Ishikawa (cell line): Measurements from ENCODE around the gene LRRC26.

Experiments
- CEBPB ChIP-seq: IDR thresholded peaks from 2 replicates; pipeline ENCODE4 v1.6.1; 2012
- CREB1 ChIP-seq: IDR thresholded peaks from 2 replicates; pipeline ENCODE4 v1.6.1; 2012; ENCODE audit warnings: low read depth
- EGR1 ChIP-seq: IDR thresholded peaks from 2 replicates; pipeline ENCODE4 v1.6.1; 2012
- EP300 ChIP-seq: IDR thresholded peaks from 2 replicates; pipeline ENCODE4 v1.6.1; 2012; ENCODE audit warnings: borderline replicate concordance
- FOXM1 ChIP-seq: IDR thresholded peaks from 2 replicates; pipeline ENCODE4 v1.6.1; 2012; ENCODE audit warnings: low read depth, borderline replicate concordance
- NFIC ChIP-seq: IDR thresholded peaks from 2 replicates; pipeline ENCODE4 v1.6.1; 2012
- RAD21 ChIP-seq: IDR thresholded peaks from 2 replicates; pipeline ENCODE4 v1.6.1; 2012; ENCODE audit warnings: low read depth
- REST ChIP-seq: IDR thresholded peaks from 2 replicates; pipeline ENCODE4 v1.6.1; 2012; ENCODE audit warnings: low read depth, mild to moderate bottlenecking
- TAF1 ChIP-seq: IDR thresholded peaks from 2 replicates; pipeline ENCODE4 v1.6.1; 2012; ENCODE audit warnings: low read depth, mild to moderate bottlenecking
- TCF12 ChIP-seq: IDR thresholded peaks from 2 replicates; pipeline ENCODE4 v1.6.1; 2012; ENCODE audit warnings: low read depth
- TEAD4 ChIP-seq: IDR thresholded peaks from 2 replicates; pipeline ENCODE4 v1.6.1; 2012
- USF1 ChIP-seq: IDR thresholded peaks from 2 replicates; pipeline ENCODE4 v1.6.1; 2012
- YY1 ChIP-seq: IDR thresholded peaks from 2 replicates; pipeline ENCODE4 v1.6.1; 2012; ENCODE audit warnings: low read depth
- ZBTB7A ChIP-seq: IDR thresholded peaks from 2 replicates; pipeline ENCODE4 v1.6.1; 2012; ENCODE audit warnings: low read depth
- TF ChIP-seq, protein P1 (sequence below): IDR thresholded peaks from 2 replicates; pipeline ENCODE4 v1.6.1; 2012

Gene LRRC26

DNA sequence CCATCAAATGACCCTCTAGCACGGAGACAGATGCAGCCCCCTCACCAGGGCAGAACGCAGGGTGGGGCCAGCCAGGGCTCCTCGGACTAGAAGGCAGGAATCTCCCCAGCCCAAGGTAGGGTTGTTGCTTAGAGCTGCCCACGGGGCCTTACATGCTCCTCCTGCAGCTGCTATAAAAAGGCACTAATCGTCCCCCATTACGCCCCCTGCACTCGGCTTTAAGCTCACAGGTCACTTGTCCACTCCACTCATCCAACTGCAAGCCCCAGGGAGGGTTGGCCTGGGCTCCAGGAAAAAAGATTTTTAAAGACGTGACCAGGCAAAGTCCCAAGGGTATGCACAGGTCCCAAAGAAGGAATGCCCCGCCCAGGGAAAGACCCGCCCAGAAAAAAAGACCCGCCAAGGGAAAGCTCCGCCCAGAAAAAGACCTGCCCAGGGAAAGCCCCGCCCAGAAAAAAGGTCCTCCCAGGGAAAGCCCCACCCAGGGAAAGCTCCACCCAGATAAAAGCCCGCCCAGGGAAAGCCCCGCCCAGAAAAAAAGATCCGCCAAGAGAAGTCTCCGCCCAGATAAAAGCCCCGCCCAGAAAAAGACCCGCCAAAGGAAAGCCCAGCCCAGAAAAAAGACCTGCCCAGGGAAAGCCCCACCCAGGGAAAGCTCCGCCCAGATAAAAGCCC is 19.8 kb downstream of the LRRC26 start:
- TF ChIP-seq TAF1 (no peak), TCF12 (no peak), USF1 (no peak), NFIC (no peak), TEAD4 (no peak), REST (no peak), ZBTB7A (no peak), FOXM1 (no peak)
- TF ChIP-seq, protein P1, sequence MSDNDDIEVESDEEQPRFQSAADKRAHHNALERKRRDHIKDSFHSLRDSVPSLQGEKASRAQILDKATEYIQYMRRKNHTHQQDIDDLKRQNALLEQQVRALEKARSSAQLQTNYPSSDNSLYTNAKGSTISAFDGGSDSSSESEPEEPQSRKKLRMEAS, result no peak

DNA sequence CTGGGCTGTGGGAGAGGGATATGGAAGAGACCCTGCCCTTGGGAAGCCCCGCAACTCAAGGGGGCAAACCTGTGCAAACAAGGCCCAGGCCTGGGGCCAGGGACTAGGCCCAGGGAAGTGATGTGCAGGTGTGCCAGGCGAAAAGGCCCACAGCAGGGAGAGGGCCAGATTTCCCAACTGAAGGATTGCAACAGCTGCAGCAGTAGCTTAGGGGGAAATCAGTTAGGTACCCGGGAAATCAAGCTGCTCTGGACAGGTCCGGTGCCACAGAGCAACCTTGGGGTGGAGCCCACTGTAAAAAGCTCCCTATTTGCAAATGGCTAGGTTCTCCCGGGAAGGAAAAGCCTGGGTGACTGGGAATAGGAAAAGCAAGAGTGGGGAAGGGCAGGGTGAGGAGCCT is 20.5 kb downstream of the LRRC26 start:
- no peak for TF ChIP-seq CREB1
- TF ChIP-seq USF1, result no peak
- no peak for TF ChIP-seq ZBTB7A
- no peak for TF ChIP-seq CEBPB
- no peak for TF ChIP-seq RAD21
- TF ChIP-seq, protein P1, result no peak
- TF ChIP-seq REST, result no peak

GRCh38 chr9:137148661-137149060 is 21.2 kb downstream of the LRRC26 start:
- TF ChIP-seq EP300 (no peak), CREB1 (no peak)

DNA sequence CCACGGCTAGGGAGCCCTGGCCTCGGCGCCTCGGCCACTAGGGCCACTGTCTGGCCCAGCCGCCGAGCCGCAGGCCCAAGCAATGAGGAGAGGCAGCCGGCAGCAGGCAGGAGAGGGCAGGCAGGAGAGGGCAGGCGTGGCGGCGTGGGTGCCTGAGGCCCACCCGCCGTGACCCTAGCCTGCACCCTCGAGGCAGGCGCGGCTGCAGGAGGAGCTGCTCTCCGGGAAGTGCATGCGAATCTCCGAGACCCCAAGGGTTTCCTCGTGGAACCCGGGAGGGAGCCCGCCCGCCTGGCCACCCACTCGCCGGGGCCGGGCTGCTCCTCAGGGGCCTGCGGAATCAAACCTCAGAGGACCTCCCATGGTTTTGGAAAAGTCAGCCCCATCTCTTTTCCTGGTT is 21.6 kb downstream of the LRRC26 start:
- no peak for TF ChIP-seq EGR1
- TF ChIP-seq NFIC, result no peak

DNA sequence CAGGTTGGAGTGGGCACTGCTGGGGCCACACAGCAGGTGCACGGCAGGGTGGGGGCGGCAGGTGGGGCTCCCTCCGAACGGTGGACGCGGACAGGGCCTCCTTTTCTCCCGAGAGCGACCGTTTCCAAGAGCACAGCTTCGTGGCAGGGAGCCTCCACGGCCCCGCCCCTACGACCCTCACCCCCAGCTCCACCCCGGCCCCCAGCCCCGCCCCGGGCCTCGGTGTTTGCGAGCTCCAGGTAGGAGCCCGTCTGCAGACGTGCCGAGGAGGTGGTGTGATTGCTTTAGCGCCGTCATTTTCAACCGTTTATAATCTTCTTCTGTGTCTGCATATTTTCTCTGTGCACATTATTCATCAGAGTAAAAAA is 22.1 kb downstream of the LRRC26 start:
- TF ChIP-seq ZBTB7A (no peak), USF1 (no peak), EP300 (no peak), CEBPB (no peak), CREB1 (no peak), YY1 (no peak), FOXM1 (no peak), RAD21 (no peak), REST (no peak), TCF12 (no peak), EGR1 (no peak), TAF1 (no peak), NFIC (no peak), TEAD4 (no peak)
- TF ChIP-seq, protein P1, result no peak
